Small intestine (tissue), 7 donors: ENCODE results near the gene GPR15LG. TPM values are rescaled to one million over a fixed set of nuclear protein-coding genes. Genes with fewer than 3 reads are reported as not detected.

Experiments
- DNase-seq, 2 donors: peaks; one replicate each; pipeline versions ENCODE4 v3.0.0 to v3.0.0-alpha.2; 2013
- FAIRE-seq: peaks from 2 replicates; lab custom pipeline; 2012; peaks lifted over from hg19 to GRCh38; lab: Jason Lieb, UNC
- H3K27ac ChIP-seq, 3 donors: one replicate each; pipeline ENCODE4 v1.5.1; 2013; ENCODE audit warnings: low read length in 2 of 3, mild to moderate bottlenecking in 2 of 3, control low read depth in 1 of 3, inconsistent platforms in 1 of 3, low read depth in 1 of 3, moderate library complexity in 1 of 3
- H3K27me3 ChIP-seq, 3 donors: one replicate each; pipeline ENCODE4 v1.6.1; 2013; ENCODE audit warnings: low read length in 3 of 3, inconsistent platforms in 1 of 3; ENCODE audit not compliant: control insufficient read depth in 3 of 3, insufficient read depth in 3 of 3
- H3K36me3 ChIP-seq, 3 donors: one replicate each; pipeline ENCODE4 v1.6.1; 2013; ENCODE audit warnings: low read length in 3 of 3, inconsistent platforms in 1 of 3, low read depth in 1 of 3, mild to moderate bottlenecking in 1 of 3, moderate library complexity in 1 of 3; ENCODE audit not compliant: control insufficient read depth in 3 of 3, insufficient read depth in 2 of 3
- H3K4me1 ChIP-seq, 3 donors: one replicate each; pipeline ENCODE4 v1.6.1; 2013; ENCODE audit warnings: low read length in 2 of 3, inconsistent platforms in 1 of 3, low read depth in 1 of 3, mild to moderate bottlenecking in 1 of 3, moderate library complexity in 1 of 3; ENCODE audit not compliant: control insufficient read depth in 3 of 3, insufficient read depth in 2 of 3
- H3K4me3 ChIP-seq, 3 donors: one replicate each; pipeline ENCODE4 v1.5.1; 2013; ENCODE audit warnings: low read length in 3 of 3, control low read depth in 1 of 3, inconsistent platforms in 1 of 3, low read depth in 1 of 3, mild to moderate bottlenecking in 1 of 3, moderate library complexity in 1 of 3
- H3K9me3 ChIP-seq, 2 donors: one replicate each; pipeline ENCODE4 v1.6.1; 2013; ENCODE audit warnings: low read depth in 1 of 2, low read length in 1 of 2; ENCODE audit not compliant: control insufficient read depth in 2 of 2, insufficient read depth in 1 of 2
- WGBS, 3 donors: extraction: QIAGEN DNeasy Blood & Tissue Kit; methylation state at CpG; one replicate each; pipeline ENCODE4 v1.1.7; 2013; 5-methylcytosine and 5-hydroxymethylcytosine counted together
- polyA plus RNA-seq, 4 donors: library from polyadenylated mRNA; stranded (reverse) in 3 of 4; unstranded in 1 of 4; fragments of 200-250 nt in 3 of 4; fragments of 120-200 nt in 1 of 4; gene quantifications; one replicate each; pipeline versions ENCODE4 v1.2.1 to v1.2.3, GENCODE V29; 2013
- donor health status: healthy with polysubstance abuse.
- donor health status: control.
- donor health status: control.
- donor health status: Bipolar disorder and iron deficiency.
- donor health status: healthy.

The GPR15LG gene
- polyA plus RNA-seq, 4 donors = 48.6 TPM; not detected in 3

- Histone ChIP-seq H3K4me1 (peaks cover 0 to 25% (median 0%) of the 10 kb centered on the region in 3 donors), H3K27ac (no peak overlapping the region), H3K4me3 (no peak overlapping the region), H3K27me3 (peaks cover 11 to 38% (median 18%) of the 10 kb centered on the region in 3 donors), H3K9me3 (no peaks in the 10 kb centered on the region), H3K36me3 (no peaks in the 10 kb centered on the region)
- 41 to 68% (median 50%) methylated on average over 7 of the region's 7 CpGs for WGBS, 3 donors
- no peak for FAIRE-seq
- peak in 1 of 2 donors; percentile 60 for DNase-seq
Observed at GRCh38 chr10:84198206-84198915, 24.8 kb downstream of the GPR15LG start.

- DNase-seq (peak; percentile 30 to 81), FAIRE-seq (no peak)
- Histone ChIP-seq H3K4me3 (no peak overlapping the region), H3K9me3 (no peaks in the 10 kb centered on the region), H3K36me3 (no peaks in the 10 kb centered on the region), H3K27ac (peak overlapping the region in 1 of 3 donors; percentile 28), H3K4me1 (peaks cover 0 to 17% (median 0%) of the 10 kb centered on the region in 3 donors), H3K27me3 (peaks cover 0 to 17% (median 7%) of the 10 kb centered on the region in 3 donors)
- WGBS, 3 donors = 51 to 72% (median 62%) methylated on average over 11 of the region's 11 CpGs
Observed at GRCh38 chr10:84200537-84201243, 27.1 kb downstream of the GPR15LG start.

- no peaks in the 10 kb centered on the region for H3K36me3 ChIP-seq
- no peak overlapping the region for H3K4me3 ChIP-seq
- WGBS, 3 donors = 27 to 48% (median 36%) methylated on average over 6 of the region's 6 CpGs
- FAIRE-seq = no peak
- no peaks in the 10 kb centered on the region for H3K9me3 ChIP-seq
- H3K27ac ChIP-seq = no peak overlapping the region
- H3K4me1 ChIP-seq = peaks cover 0 to 17% (median 0%) of the 10 kb centered on the region in 3 donors
- no peak for DNase-seq
- peaks cover 0 to 11% (median 5%) of the 10 kb centered on the region in 3 donors for H3K27me3 ChIP-seq
Observed at GRCh38 chr10:84201244-84201606, 27.6 kb downstream of the GPR15LG start.

- Histone ChIP-seq H3K4me1 (peaks cover 0 to 17% (median 0%) of the 10 kb centered on the region in 3 donors), H3K27me3 (peaks cover 0 to 7% (median under 1%) of the 10 kb centered on the region in 3 donors), H3K27ac (no peak overlapping the region), H3K36me3 (no peaks in the 10 kb centered on the region), H3K9me3 (no peaks in the 10 kb centered on the region), H3K4me3 (no peak overlapping the region)
- WGBS, 3 donors = 89 to 95% (median 91%) methylated on average over 11 of the region's 11 CpGs
- DNase-seq (no peak), FAIRE-seq (no peak)
Observed at GRCh38 chr10:84201682-84202081, 28.1 kb downstream of the GPR15LG start.

- Histone ChIP-seq H3K27me3 (peaks cover 0 to 2% (median 0%) of the 10 kb centered on the region in 3 donors), H3K27ac (no peak overlapping the region), H3K4me1 (peaks cover 0 to 17% (median 0%) of the 10 kb centered on the region in 3 donors), H3K4me3 (no peak overlapping the region), H3K36me3 (no peaks in the 10 kb centered on the region), H3K9me3 (no peaks in the 10 kb centered on the region)
- no peak for FAIRE-seq
- WGBS, 3 donors = 84 to 92% (median 85%) methylated on average over 5 of the region's 5 CpGs
- DNase-seq = no peak
Observed at GRCh38 chr10:84202349-84202748, 28.7 kb downstream of the GPR15LG start.

GRCh38 chr10:84204122-84204521 is 30.5 kb downstream of the GPR15LG start:
- H3K27ac ChIP-seq = no peak overlapping the region
- 87 to 100% (median 92%) methylated on average over 4 of the region's 4 CpGs for WGBS, 3 donors
- FAIRE-seq (no peak), DNase-seq (no peak)
- H3K4me3 ChIP-seq = no peak overlapping the region
- no peaks in the 10 kb centered on the region for H3K9me3 ChIP-seq
- no peaks in the 10 kb centered on the region for H3K36me3 ChIP-seq
- peaks cover 0 to 2% (median 0%) of the 10 kb centered on the region in 3 donors for H3K27me3 ChIP-seq
- peaks cover 0 to 17% (median 0%) of the 10 kb centered on the region in 3 donors for H3K4me1 ChIP-seq

- H3K9me3 ChIP-seq = no peaks in the 10 kb centered on the region
- FAIRE-seq (no peak), DNase-seq (no peak)
- peaks cover 0 to 17% (median 0%) of the 10 kb centered on the region in 3 donors for H3K4me1 ChIP-seq
- H3K27ac ChIP-seq = no peak overlapping the region
- WGBS, 3 donors = 90 to 93% (median 91%) methylated on average over 4 of the region's 4 CpGs
- H3K4me3 ChIP-seq = no peak overlapping the region
- H3K27me3 ChIP-seq = peaks cover 0 to 2% (median 0%) of the 10 kb centered on the region in 3 donors
- H3K36me3 ChIP-seq = no peaks in the 10 kb centered on the region
Observed at GRCh38 chr10:84204610-84205009, 31.0 kb downstream of the GPR15LG start.

GRCh38 chr10:84205049-84205852 is 31.6 kb downstream of the GPR15LG start:
- Histone ChIP-seq H3K27me3 (peaks cover 0 to 2% (median 0%) of the 10 kb centered on the region in 3 donors), H3K4me3 (no peak overlapping the region), H3K9me3 (no peaks in the 10 kb centered on the region), H3K36me3 (no peaks in the 10 kb centered on the region), H3K4me1 (peaks cover 0 to 17% (median 0%) of the 10 kb centered on the region in 3 donors), H3K27ac (no peak overlapping the region)
- 31 to 35% (median 32%) methylated on average over 8 of the region's 8 CpGs for WGBS, 3 donors
- DNase-seq = peak; percentile 54 to 63
- no peak for FAIRE-seq
